ENCODE results near the gene GTF2H4.
"Not testable (repeated sequence)": the region's sequence is repeated elsewhere in the genome, so short reads cannot be mapped to it uniquely, and the experiment has no call there.

GTF2H4 gene

GRCh38 chr6:30926644-30927043 lies 18.6 kb downstream of the GTF2H4 start:
- DNase-seq = no peak

GRCh38 chr6:30927080-30927479 lies 19.1 kb downstream of the GTF2H4 start:
- DNase-seq = not testable (repeated sequence)

GRCh38 chr6:30928677-30929076 lies 20.7 kb downstream of the GTF2H4 start:
- no peak for DNase-seq

- no peak for DNase-seq
These were observed 22.5 kb downstream of the GTF2H4 start for GRCh38 chr6:30930506-30930905.

- no peak for DNase-seq
These were observed 23.3 kb downstream of the GTF2H4 start for GRCh38 chr6:30931272-30931671.

GRCh38 chr6:30931969-30932645 lies 24.1 kb downstream of the GTF2H4 start, which contains the start of gene SFTA2:
SFTA2 (minus strand) TSS chr6:30932170; CDS start chr6:30932096, 74 bp downstream.
- no peak for DNase-seq

GRCh38 chr6:30932665-30933365 lies 24.8 kb downstream of the GTF2H4 start:
- no peak for DNase-seq

- no peak for DNase-seq
These were observed 27.0 kb downstream of the GTF2H4 start for GRCh38 chr6:30935018-30935417.

GRCh38 chr6:30937265-30937664 lies 29.3 kb downstream of the GTF2H4 start:
- DNase-seq = no peak

- no peak for DNase-seq
These were observed 30.7 kb downstream of the GTF2H4 start for GRCh38 chr6:30938730-30939129.

- no peak for DNase-seq
These were observed 31.5 kb downstream of the GTF2H4 start for GRCh38 chr6:30939473-30939872.

- DNase-seq = no peak
These were observed 32.5 kb downstream of the GTF2H4 start, which contains the start of gene MUCL3 for GRCh38 chr6:30940361-30940986. MUCL3 (plus strand) TSS chr6:30940973; CDS start chr6:30941000, 27 bp downstream.

- DNase-seq = peak; percentile 91
These were observed 34.5 kb downstream of the GTF2H4 start for GRCh38 chr6:30942338-30943060.

GRCh38 chr6:30944051-30944450 lies 36.0 kb downstream of the GTF2H4 start:
- DNase-seq = no peak

GRCh38 chr6:30945281-30945680 lies 37.3 kb downstream of the GTF2H4 start:
- DNase-seq = no peak

GRCh38 chr6:30947231-30947630 lies 39.2 kb downstream of the GTF2H4 start:
- no peak for DNase-seq

- DNase-seq = no peak
These were observed 40.8 kb downstream of the GTF2H4 start for GRCh38 chr6:30948811-30949210.

- DNase-seq = no peak
These were observed 44.0 kb downstream of the GTF2H4 start for GRCh38 chr6:30951907-30952469.

GRCh38 chr6:30954631-30955366 lies 46.8 kb downstream of the GTF2H4 start:
- DNase-seq = no peak

- DNase-seq = peak; percentile 35
These were observed 47.5 kb downstream of the GTF2H4 start for GRCh38 chr6:30955367-30956042.

GRCh38 chr6:30957716-30958115 lies 49.7 kb downstream of the GTF2H4 start:
- no peak for DNase-seq

All from fibroblast of skin of scalp (primary cell).